Spleen (tissue), 11 donors: Measurements from ENCODE around the gene ACVRL1. TPM values are rescaled to one million over a fixed set of nuclear protein-coding genes. Genes with fewer than 3 reads are reported as not detected.

Experiments used
- DNase-seq: peaks from one replicate; pipeline ENCODE4 v3.0.0-alpha.2; 2020
- H3K27ac ChIP-seq, 8 donors: fragments of 200-600 bp; sonication (generic) in 7 of 8; 1 replicate in 4 of 8; 2 replicates in 4 of 8; pipeline versions ENCODE4 v1.5.0 to v1.8.0; 2016 to 2021; ENCODE audit warnings: inconsistent platforms in 4 of 8, mild to moderate bottlenecking in 4 of 8, moderate library complexity in 1 of 8
- H3K27me3 ChIP-seq, 7 donors: fragments of 200-600 bp; sonication (generic) in 6 of 7; replicated peaks in 1 of 7; 1 replicate in 4 of 7; 2 replicates in 3 of 7; pipeline versions ENCODE4 v1.5.0 to v1.8.0; 2016 to 2021; ENCODE audit warnings: inconsistent platforms in 3 of 7, mild to moderate bottlenecking in 1 of 7
- H3K36me3 ChIP-seq, 6 donors: fragments of 200-600 bp; sonication (generic) in 5 of 6; 1 replicate in 4 of 6; 2 replicates in 2 of 6; pipeline versions ENCODE4 v1.5.0 to v1.8.0; 2016 to 2021; ENCODE audit warnings: inconsistent platforms in 2 of 6
- H3K4me1 ChIP-seq, 6 donors: fragments of 200-600 bp; sonication (generic) in 5 of 6; 1 replicate in 3 of 6; 2 replicates in 3 of 6; pipeline versions ENCODE4 v1.5.0 to v1.8.0; 2016 to 2021; ENCODE audit warnings: inconsistent platforms in 3 of 6
- H3K4me3 ChIP-seq, 8 donors: fragments of 200-600 bp; sonication (generic) in 7 of 8; 1 replicate in 4 of 8; 2 replicates in 4 of 8; pipeline versions ENCODE4 v1.5.0 to v1.8.0; 2016 to 2021; ENCODE audit warnings: inconsistent platforms in 4 of 8, mild to moderate bottlenecking in 4 of 8, moderate library complexity in 2 of 8
- H3K9me3 ChIP-seq, 8 donors: fragments of 200-600 bp; sonication (generic) in 7 of 8; 1 replicate in 4 of 8; 2 replicates in 4 of 8; pipeline versions ENCODE4 v1.5.0 to v1.8.0; 2016 to 2021; ENCODE audit warnings: inconsistent platforms in 4 of 8
- POLR2A ChIP-seq, 3 donors: fragments of 450-650 bp; IDR thresholded peaks; one replicate each; pipeline ENCODE4 v1.5.1; 2017; ENCODE audit warnings: antibody characterized with exemption in 3 of 3, mild to moderate bottlenecking in 1 of 3
- POLR2AphosphoS5 ChIP-seq, 3 donors: sonication (generic); formaldehyde crosslinking; IDR thresholded peaks; one replicate each; pipeline ENCODE4 v1.5.1; 2017; ENCODE audit warnings: antibody characterized with exemption in 3 of 3
- WGBS, 5 donors: extraction: QIAGEN DNeasy Blood & Tissue Kit in 3 of 5; methylation state at CpG; one replicate each; pipeline versions ENCODE4 v1.1.5 to v1.1.7; 2013 to 2018; 5-methylcytosine and 5-hydroxymethylcytosine counted together
- intact Hi-C: fragments of 100-400 bp; cut with DNase I; formaldehyde crosslinking; loops from one replicate; pipeline ENCODE4 v1.15.0; 2023; ENCODE audit warnings: low total_unique reads
- polyA plus RNA-seq, 3 donors: library from polyadenylated mRNA; stranded (reverse); fragments of 200-250 nt; gene quantifications; one replicate each; pipeline ENCODE4 v1.2.1, GENCODE V29; 2013
- total RNA-seq, 7 donors: library from RNA; depleted of rRNA in 3 of 7; stranded (reverse); fragments of >200 nt in 3 of 7; fragmentation: NEBNext Ultra II Directional in 4 of 7; extraction: Animal tissue kit (Norgen Biotek cat#: 25700) in 4 of 7; gene quantifications; one replicate each; pipeline versions ENCODE4 v1.1.0 to v1.2.1, GENCODE V29; 2016 to 2021
- TF ChIP-seq, protein P1 (sequence below), 11 experiments: fragments of 200-600 bp in 7 of 11; fragments of 450-650 bp in 4 of 11; sonication (generic) in 4 of 11; IDR thresholded peaks in 8 of 11; conservative IDR thresholded peaks in 3 of 11; 1 replicate in 7 of 11; 2 replicates in 4 of 11; pipeline versions ENCODE4 v1.4.0 to v1.8.0; 2016 to 2021; ENCODE audit warnings: antibody characterized with exemption in 11 of 11, inconsistent platforms in 4 of 11, mild to moderate bottlenecking in 1 of 11
- donor health status: healthy with polysubstance abuse.
- donor health status: DM: no; HTN: no; CAD: no; lungs with moderate emphysema.
- donor health status: DM: no; HTN: no; CAD: no.
- donor health status: Bipolar disorder and iron deficiency.
- donor health status: healthy.
- donor health status: DM: no; HTN: no; CAD: no.
- donor health status: DM: yes; HTN: yes; CAD: no.

The ACVRL1 gene
- total and polyA plus RNA-seq, 10 donors: 12.5 to 109 (median 89.1) TPM

DNA sequence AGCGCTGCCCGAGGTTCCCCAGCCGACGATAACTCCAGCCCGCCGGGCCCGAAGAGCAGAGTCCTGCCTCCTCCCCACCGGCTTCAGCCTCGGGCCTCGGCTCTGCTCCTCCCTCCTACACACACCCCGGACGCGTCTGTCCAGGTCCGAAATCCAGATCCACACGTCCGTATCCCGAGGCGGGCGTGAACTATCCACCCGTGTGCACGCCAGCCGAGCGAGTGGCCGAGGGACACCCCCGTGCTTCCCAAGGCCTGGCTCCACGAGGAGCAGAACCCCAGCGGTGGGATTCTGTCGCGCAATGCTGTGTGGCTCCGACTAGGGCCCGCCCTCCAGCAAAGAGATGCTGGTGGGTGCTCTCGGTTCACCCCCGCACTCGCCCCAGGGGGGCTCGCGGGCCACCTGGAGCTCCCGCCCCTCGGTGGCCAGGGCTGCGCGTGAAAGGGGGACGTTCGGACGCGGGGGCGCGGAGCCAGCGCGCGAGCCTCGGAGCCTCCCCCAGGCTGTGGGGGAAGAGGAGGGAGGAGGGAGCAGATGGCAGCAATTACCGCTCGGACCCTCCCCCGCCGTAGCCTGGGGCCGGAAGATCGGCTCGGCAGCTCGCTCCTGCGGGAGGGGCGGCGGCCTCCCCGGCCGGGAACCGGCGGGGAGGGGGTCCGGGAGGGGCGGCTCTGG, 38.3 kb upstream of the ACVRL1 start:
- 5 to 10% (median 9%) methylated on average over 30 to 67 of the region's 67 CpGs for WGBS, 5 donors
- Histone ChIP-seq H3K4me1 (peaks cover 25 to 47% (median 36%) of the 10 kb centered on the region in 6 donors), H3K27me3 (peaks cover 0 to 62% (median 25%) of the 10 kb centered on the region in 7 donors), H3K9me3 (no peaks in the 10 kb centered on the region), H3K4me3 (peak overlapping the region; percentile 24 to 64 (median 32)), H3K27ac (peak overlapping the region in 2 of 8 donors; percentile 23 to 46), H3K36me3 (no peaks in the 10 kb centered on the region)
- TF ChIP-seq POLR2AphosphoS5 (IDR thresholded peaks at IDR 0.05) (peak in 2 of 3 donors; percentile 49 to 69), POLR2A (IDR thresholded peaks at IDR 0.05) (no peak)
- TF ChIP-seq, protein P1, sequence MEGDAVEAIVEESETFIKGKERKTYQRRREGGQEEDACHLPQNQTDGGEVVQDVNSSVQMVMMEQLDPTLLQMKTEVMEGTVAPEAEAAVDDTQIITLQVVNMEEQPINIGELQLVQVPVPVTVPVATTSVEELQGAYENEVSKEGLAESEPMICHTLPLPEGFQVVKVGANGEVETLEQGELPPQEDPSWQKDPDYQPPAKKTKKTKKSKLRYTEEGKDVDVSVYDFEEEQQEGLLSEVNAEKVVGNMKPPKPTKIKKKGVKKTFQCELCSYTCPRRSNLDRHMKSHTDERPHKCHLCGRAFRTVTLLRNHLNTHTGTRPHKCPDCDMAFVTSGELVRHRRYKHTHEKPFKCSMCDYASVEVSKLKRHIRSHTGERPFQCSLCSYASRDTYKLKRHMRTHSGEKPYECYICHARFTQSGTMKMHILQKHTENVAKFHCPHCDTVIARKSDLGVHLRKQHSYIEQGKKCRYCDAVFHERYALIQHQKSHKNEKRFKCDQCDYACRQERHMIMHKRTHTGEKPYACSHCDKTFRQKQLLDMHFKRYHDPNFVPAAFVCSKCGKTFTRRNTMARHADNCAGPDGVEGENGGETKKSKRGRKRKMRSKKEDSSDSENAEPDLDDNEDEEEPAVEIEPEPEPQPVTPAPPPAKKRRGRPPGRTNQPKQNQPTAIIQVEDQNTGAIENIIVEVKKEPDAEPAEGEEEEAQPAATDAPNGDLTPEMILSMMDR (IDR thresholded peaks at IDR 0.05 in 8 of 11, conservative IDR thresholded peaks at IDR 0.05 in 3 of 11): no peak
- no peak for DNase-seq
- intact Hi-C loops: no loop called here

DNA sequence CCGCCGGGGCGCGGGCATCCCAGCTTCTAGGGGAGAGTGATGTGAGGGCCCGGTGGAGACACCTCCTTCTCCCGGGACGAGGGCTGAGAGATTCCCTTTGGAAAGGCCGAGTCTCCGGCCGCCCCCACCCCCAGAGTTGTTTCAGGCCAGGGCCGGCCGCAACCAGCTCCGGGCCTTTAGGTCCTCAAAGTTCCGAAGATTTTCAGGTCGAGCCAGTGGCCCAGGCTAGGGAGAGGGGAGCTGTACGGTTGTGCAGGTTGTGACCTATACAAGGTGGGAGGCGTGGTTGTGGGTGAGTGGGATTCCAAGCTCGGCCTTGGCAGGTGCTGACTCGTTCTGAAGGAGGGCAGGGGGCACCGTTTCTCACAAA, 37.8 kb upstream of the ACVRL1 start:
- intact Hi-C loops: no loop called here
- DNase-seq: no peak
- peaks cover 25 to 42% (median 31%) of the 10 kb centered on the region in 6 donors for H3K4me1 ChIP-seq
- peaks cover 0 to 57% (median 20%) of the 10 kb centered on the region in 7 donors for H3K27me3 ChIP-seq
- H3K36me3 ChIP-seq: no peaks in the 10 kb centered on the region
- peak overlapping the region in 6 of 8 donors; percentile 20 to 46 (median 25) for H3K27ac ChIP-seq
- H3K4me3 ChIP-seq: peak overlapping the region in 5 of 8 donors; percentile 28 to 64 (median 34)
- WGBS, 5 donors: 26 to 48% (median 28%) methylated on average over 8 to 20 of the region's 20 CpGs
- no peaks in the 10 kb centered on the region for H3K9me3 ChIP-seq
- TF ChIP-seq, protein P1 (IDR thresholded peaks at IDR 0.05 in 8 of 11, conservative IDR thresholded peaks at IDR 0.05 in 3 of 11): no peak
- no peak for TF ChIP-seq POLR2A (IDR thresholded peaks at IDR 0.05)
- no peak for TF ChIP-seq POLR2AphosphoS5 (IDR thresholded peaks at IDR 0.05)

DNA sequence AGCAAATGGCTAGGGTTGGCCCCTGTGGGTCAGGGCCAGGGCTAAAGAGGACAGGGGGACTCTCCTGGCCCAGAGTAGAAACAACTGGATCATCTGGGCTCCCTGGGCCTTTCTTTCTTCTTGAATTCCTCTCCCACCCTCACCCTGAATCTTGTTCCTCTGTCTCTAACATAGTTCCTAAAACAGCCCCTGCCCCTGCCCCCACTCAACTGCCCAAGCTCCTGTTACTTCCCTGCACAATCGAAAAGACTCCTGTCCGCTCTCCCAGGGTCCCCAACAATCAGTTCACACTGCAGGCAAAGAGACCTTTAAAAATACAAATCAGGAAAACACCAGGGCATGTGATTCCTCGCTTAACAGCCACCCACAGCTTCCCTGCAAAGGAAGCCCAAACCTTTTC, 37.4 kb upstream of the ACVRL1 start:
- H3K36me3 ChIP-seq: no peaks in the 10 kb centered on the region
- H3K4me3 ChIP-seq: no peak overlapping the region
- no peaks in the 10 kb centered on the region for H3K9me3 ChIP-seq
- no peak for DNase-seq
- H3K27ac ChIP-seq: peak overlapping the region in 5 of 8 donors; percentile 20 to 46 (median 27)
- no peak for TF ChIP-seq POLR2A (IDR thresholded peaks at IDR 0.05)
- TF ChIP-seq, protein P1 (IDR thresholded peaks at IDR 0.05 in 8 of 11, conservative IDR thresholded peaks at IDR 0.05 in 3 of 11): no peak
- no peak for TF ChIP-seq POLR2AphosphoS5 (IDR thresholded peaks at IDR 0.05)
- H3K27me3 ChIP-seq: peaks cover 0 to 52% (median 15%) of the 10 kb centered on the region in 7 donors
- intact Hi-C loops: loop anchor here (10.0 kb wide), 1 partner anchor 335 kb away; no protein-coding TSS in a partner anchor
- 22 to 29% (median 24%) methylated on average over 3 of the region's 3 CpGs for WGBS, 5 donors
- H3K4me1 ChIP-seq: peaks cover 25 to 39% (median 30%) of the 10 kb centered on the region in 6 donors

DNA sequence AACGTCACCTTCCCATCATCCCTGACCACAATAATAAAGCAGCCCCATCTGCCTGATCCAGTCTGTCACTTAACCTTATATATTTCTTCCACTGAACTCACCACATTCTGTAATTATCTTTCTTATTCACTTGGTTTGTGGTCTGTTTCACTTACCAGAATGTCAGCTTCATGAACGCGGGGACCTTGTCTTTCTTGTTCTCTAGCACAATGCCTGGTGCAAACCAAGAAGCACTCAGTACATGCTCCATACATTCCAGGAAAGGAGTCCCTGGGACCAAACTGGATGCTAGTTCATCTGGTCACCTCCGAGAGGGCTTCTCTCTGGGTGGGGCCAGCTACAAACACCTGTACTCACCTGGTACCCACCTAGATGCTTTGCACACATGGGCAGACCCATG, 36.8 kb upstream of the ACVRL1 start:
- intact Hi-C loops: loop anchor here (10.0 kb wide), 1 partner anchor 336 kb away; no protein-coding TSS in a partner anchor
- H3K4me1 ChIP-seq: peaks cover 25 to 43% (median 30%) of the 10 kb centered on the region in 6 donors
- no peak overlapping the region for H3K4me3 ChIP-seq
- H3K27ac ChIP-seq: peak overlapping the region in 3 of 8 donors; percentile 20 to 46 (median 36)
- no peaks in the 10 kb centered on the region for H3K9me3 ChIP-seq
- WGBS, 5 donors: 23 to 39% (median 25%) methylated on average over 4 of the region's 4 CpGs
- no peaks in the 10 kb centered on the region for H3K36me3 ChIP-seq
- DNase-seq: no peak
- TF ChIP-seq, protein P1 (IDR thresholded peaks at IDR 0.05 in 8 of 11, conservative IDR thresholded peaks at IDR 0.05 in 3 of 11): no peak
- TF ChIP-seq POLR2AphosphoS5 (IDR thresholded peaks at IDR 0.05) (no peak), POLR2A (IDR thresholded peaks at IDR 0.05) (no peak)
- peaks cover 0 to 47% (median 14%) of the 10 kb centered on the region in 7 donors for H3K27me3 ChIP-seq
